Spleen (tissue), 11 donors: ENCODE data around the gene OTP. TPM values are rescaled to one million over a fixed set of nuclear protein-coding genes. Genes with fewer than 3 reads are reported as not detected.
A peak's percentile ranks its signal among the peaks of the same experiment; 100 is the strongest.

Experiments
- DNase-seq: peaks from one replicate; pipeline ENCODE4 v3.0.0-alpha.2; 2020
- H3K27ac ChIP-seq, 8 donors: fragments of 200-600 bp; sonication (generic) in 7 of 8; 1 replicate in 4 of 8; 2 replicates in 4 of 8; pipeline versions ENCODE4 v1.5.0 to v1.8.0; 2016 to 2021; ENCODE audit warnings: inconsistent platforms in 4 of 8, mild to moderate bottlenecking in 4 of 8, moderate library complexity in 1 of 8
- H3K27me3 ChIP-seq, 7 donors: fragments of 200-600 bp; sonication (generic) in 6 of 7; replicated peaks in 1 of 7; 1 replicate in 4 of 7; 2 replicates in 3 of 7; pipeline versions ENCODE4 v1.5.0 to v1.8.0; 2016 to 2021; ENCODE audit warnings: inconsistent platforms in 3 of 7, mild to moderate bottlenecking in 1 of 7
- H3K36me3 ChIP-seq, 6 donors: fragments of 200-600 bp; sonication (generic) in 5 of 6; 1 replicate in 4 of 6; 2 replicates in 2 of 6; pipeline versions ENCODE4 v1.5.0 to v1.8.0; 2016 to 2021; ENCODE audit warnings: inconsistent platforms in 2 of 6
- H3K4me1 ChIP-seq, 6 donors: fragments of 200-600 bp; sonication (generic) in 5 of 6; 1 replicate in 3 of 6; 2 replicates in 3 of 6; pipeline versions ENCODE4 v1.5.0 to v1.8.0; 2016 to 2021; ENCODE audit warnings: inconsistent platforms in 3 of 6
- H3K4me3 ChIP-seq, 8 donors: fragments of 200-600 bp; sonication (generic) in 7 of 8; 1 replicate in 4 of 8; 2 replicates in 4 of 8; pipeline versions ENCODE4 v1.5.0 to v1.8.0; 2016 to 2021; ENCODE audit warnings: inconsistent platforms in 4 of 8, mild to moderate bottlenecking in 4 of 8, moderate library complexity in 2 of 8
- H3K9me3 ChIP-seq, 8 donors: fragments of 200-600 bp; sonication (generic) in 7 of 8; 1 replicate in 4 of 8; 2 replicates in 4 of 8; pipeline versions ENCODE4 v1.5.0 to v1.8.0; 2016 to 2021; ENCODE audit warnings: inconsistent platforms in 4 of 8
- POLR2A ChIP-seq, 3 donors: fragments of 450-650 bp; IDR thresholded peaks; one replicate each; pipeline ENCODE4 v1.5.1; 2017; ENCODE audit warnings: antibody characterized with exemption in 3 of 3, mild to moderate bottlenecking in 1 of 3
- POLR2AphosphoS5 ChIP-seq, 3 donors: sonication (generic); formaldehyde crosslinking; IDR thresholded peaks; one replicate each; pipeline ENCODE4 v1.5.1; 2017; ENCODE audit warnings: antibody characterized with exemption in 3 of 3
- WGBS, 5 donors: extraction: QIAGEN DNeasy Blood & Tissue Kit in 3 of 5; methylation state at CpG; one replicate each; pipeline versions ENCODE4 v1.1.5 to v1.1.7; 2013 to 2018; 5-methylcytosine and 5-hydroxymethylcytosine counted together
- intact Hi-C: fragments of 100-400 bp; cut with DNase I; formaldehyde crosslinking; loops from one replicate; pipeline ENCODE4 v1.15.0; 2023; ENCODE audit warnings: low total_unique reads
- polyA plus RNA-seq, 3 donors: library from polyadenylated mRNA; stranded (reverse); fragments of 200-250 nt; gene quantifications; one replicate each; pipeline ENCODE4 v1.2.1, GENCODE V29; 2013
- total RNA-seq, 7 donors: library from RNA; depleted of rRNA in 3 of 7; stranded (reverse); fragments of >200 nt in 3 of 7; fragmentation: NEBNext Ultra II Directional in 4 of 7; extraction: Animal tissue kit (Norgen Biotek cat#: 25700) in 4 of 7; gene quantifications; one replicate each; pipeline versions ENCODE4 v1.1.0 to v1.2.1, GENCODE V29; 2016 to 2021
- TF ChIP-seq, protein P1 (sequence below), 11 experiments: fragments of 200-600 bp in 7 of 11; fragments of 450-650 bp in 4 of 11; sonication (generic) in 4 of 11; IDR thresholded peaks in 8 of 11; conservative IDR thresholded peaks in 3 of 11; 1 replicate in 7 of 11; 2 replicates in 4 of 11; pipeline versions ENCODE4 v1.4.0 to v1.8.0; 2016 to 2021; ENCODE audit warnings: antibody characterized with exemption in 11 of 11, inconsistent platforms in 4 of 11, mild to moderate bottlenecking in 1 of 11
- donor health status: healthy with polysubstance abuse.
- donor health status: DM: no; HTN: no; CAD: no; lungs with moderate emphysema.
- donor health status: DM: no; HTN: no; CAD: no.
- donor health status: Bipolar disorder and iron deficiency.
- donor health status: healthy.
- donor health status: DM: no; HTN: no; CAD: no.
- donor health status: DM: yes; HTN: yes; CAD: no.

OTP gene
- total and polyA plus RNA-seq, 10 donors = not detected

DNA sequence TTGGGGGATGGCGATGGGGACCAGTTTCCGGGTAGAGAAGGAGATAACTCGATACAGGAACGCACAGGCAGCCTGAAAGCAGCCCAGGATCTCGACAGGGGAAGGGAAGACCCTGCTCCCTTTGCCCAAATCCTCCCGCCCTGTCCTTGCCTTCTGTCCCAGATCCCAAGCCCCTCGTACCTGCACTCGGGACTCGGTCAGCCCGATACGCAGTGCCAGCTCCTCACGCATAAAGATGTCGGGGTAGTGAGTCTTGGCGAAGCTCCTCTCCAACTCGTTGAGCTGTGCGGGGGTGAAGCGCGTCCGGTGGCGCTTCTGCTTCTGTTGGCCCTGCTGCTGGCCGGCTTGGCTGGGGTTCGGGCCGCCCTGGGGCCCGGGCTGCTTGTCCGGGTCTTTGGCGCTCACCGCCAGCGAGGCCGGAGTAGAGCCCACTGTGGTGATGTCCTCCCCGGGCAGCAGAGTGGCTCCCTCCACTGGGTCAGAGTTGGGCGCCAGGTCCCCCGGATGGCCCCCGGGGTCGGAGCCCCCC is 1.8 kb downstream of the OTP start:
- intact Hi-C loops = no loop called here
- Histone ChIP-seq H3K36me3 (no peaks in the 10 kb centered on the region), H3K27ac (no peak overlapping the region), H3K27me3 (peaks cover 25 to 100% (median 100%) of the 10 kb centered on the region in 7 donors), H3K4me1 (peaks cover 4 to 52% (median 26%) of the 10 kb centered on the region in 6 donors), H3K4me3 (peak overlapping the region in 1 of 8 donors; percentile 11), H3K9me3 (peaks cover 0 to 50% (median 0%) of the 10 kb centered on the region in 8 donors)
- DNase-seq = no peak
- 6 to 12% (median 9%) methylated on average over 9 to 34 of the region's 34 CpGs for WGBS, 5 donors
- TF ChIP-seq, protein P1, sequence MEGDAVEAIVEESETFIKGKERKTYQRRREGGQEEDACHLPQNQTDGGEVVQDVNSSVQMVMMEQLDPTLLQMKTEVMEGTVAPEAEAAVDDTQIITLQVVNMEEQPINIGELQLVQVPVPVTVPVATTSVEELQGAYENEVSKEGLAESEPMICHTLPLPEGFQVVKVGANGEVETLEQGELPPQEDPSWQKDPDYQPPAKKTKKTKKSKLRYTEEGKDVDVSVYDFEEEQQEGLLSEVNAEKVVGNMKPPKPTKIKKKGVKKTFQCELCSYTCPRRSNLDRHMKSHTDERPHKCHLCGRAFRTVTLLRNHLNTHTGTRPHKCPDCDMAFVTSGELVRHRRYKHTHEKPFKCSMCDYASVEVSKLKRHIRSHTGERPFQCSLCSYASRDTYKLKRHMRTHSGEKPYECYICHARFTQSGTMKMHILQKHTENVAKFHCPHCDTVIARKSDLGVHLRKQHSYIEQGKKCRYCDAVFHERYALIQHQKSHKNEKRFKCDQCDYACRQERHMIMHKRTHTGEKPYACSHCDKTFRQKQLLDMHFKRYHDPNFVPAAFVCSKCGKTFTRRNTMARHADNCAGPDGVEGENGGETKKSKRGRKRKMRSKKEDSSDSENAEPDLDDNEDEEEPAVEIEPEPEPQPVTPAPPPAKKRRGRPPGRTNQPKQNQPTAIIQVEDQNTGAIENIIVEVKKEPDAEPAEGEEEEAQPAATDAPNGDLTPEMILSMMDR (IDR thresholded peaks at IDR 0.05 in 8 of 11, conservative IDR thresholded peaks at IDR 0.05 in 3 of 11) = no peak
- TF ChIP-seq POLR2AphosphoS5 (IDR thresholded peaks at IDR 0.05) = no peak
- TF ChIP-seq POLR2A (IDR thresholded peaks at IDR 0.05) = no peak

DNA sequence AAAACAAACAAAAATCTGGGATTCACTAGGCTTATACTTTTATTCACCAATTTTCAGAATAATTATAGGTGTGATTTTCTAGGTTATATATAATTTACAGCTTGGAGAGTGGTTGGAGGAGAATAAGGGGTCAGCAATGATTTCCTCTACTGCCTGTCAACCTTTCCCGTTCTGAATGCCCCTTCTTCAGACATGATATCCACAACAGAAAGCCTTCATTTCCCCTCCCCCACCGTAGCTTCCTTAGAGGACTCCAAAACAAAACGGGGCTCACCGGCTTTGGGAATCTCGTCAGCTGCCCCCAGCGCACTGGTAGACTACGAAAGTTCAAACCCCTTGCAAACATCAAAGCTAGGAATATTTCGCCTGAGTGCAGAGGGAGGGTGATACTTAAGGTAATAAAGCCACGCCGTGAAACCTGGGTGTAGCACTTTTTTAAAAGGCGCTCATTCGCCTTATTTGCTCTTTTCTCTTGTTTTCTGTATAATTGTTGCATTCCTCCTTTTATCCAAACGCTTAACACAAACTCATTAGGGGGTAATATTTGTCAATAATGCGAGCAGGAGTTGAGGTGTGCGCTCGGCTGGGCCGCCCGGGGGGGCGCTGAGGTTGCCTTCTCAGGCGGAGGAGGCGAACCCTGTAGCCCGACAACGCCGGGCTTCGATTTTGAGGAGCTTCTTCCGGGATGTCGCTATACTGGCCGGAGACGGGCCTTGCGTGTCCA is 2.4 kb downstream of the OTP start:
- H3K4me1 ChIP-seq = peaks cover 7 to 58% (median 29%) of the 10 kb centered on the region in 6 donors
- intact Hi-C loops = no loop called here

DNA sequence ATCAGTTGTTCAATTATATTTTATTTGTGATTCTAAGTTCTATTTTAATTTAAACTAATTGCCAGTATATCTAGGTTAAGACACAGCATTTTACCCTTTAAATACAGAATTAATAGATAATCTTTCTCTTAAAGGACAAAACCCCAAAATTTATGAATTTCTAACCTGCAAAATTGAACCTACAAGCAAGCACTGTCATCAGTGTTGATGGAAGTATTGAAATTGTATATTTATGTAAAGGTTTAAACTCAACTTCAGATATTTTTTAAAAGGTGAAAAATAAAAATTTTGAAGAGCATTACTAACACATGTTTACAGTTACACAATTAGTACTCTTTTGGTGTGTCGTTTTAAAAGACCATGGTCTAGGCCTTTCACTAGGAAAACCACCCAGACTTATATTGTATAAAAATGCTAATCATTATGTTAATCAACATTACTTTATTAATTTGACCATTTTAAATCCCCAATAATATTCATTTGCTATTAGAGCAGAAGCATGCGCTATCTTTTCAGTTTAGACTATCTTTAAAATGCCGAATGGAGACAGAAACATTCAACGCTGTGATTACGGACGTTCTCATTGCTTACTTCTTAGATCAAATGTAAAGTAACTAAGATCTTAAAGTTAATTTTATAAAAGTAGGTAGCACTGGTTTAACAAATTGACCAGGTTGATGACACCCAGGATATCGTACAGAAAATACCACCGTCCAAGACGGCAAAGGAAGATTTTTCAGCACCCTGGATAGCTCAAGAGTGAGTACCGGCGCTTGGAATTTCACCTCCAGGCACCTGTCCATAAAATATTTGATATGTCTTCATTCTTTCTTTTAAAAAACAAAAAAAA is 3.2 kb downstream of the OTP start:
- H3K27me3 ChIP-seq = peaks cover 20 to 100% (median 100%) of the 10 kb centered on the region in 7 donors
- intact Hi-C loops = no loop called here
- peaks cover 0 to 40% (median 0%) of the 10 kb centered on the region in 8 donors for H3K9me3 ChIP-seq
- no peak overlapping the region for H3K27ac ChIP-seq
- WGBS, 5 donors = 21 to 33% (median 23%) methylated on average over 11 of the region's 11 CpGs
- no peak for TF ChIP-seq POLR2AphosphoS5 (IDR thresholded peaks at IDR 0.05)
- TF ChIP-seq POLR2A (IDR thresholded peaks at IDR 0.05) = no peak
- TF ChIP-seq, protein P1 (IDR thresholded peaks at IDR 0.05 in 8 of 11, conservative IDR thresholded peaks at IDR 0.05 in 3 of 11) = no peak
- DNase-seq = no peak
- peaks cover 15 to 58% (median 30%) of the 10 kb centered on the region in 6 donors for H3K4me1 ChIP-seq
- H3K36me3 ChIP-seq = no peaks in the 10 kb centered on the region
- H3K4me3 ChIP-seq = no peak overlapping the region

More for the DNA sequence above, 2.4 kb downstream of the OTP start:
- TF ChIP-seq, protein P1 (IDR thresholded peaks at IDR 0.05 in 8 of 11, conservative IDR thresholded peaks at IDR 0.05 in 3 of 11) = no peak
- Histone ChIP-seq H3K27ac (no peak overlapping the region), H3K27me3 (peaks cover 25 to 100% (median 100%) of the 10 kb centered on the region in 7 donors), H3K4me3 (peak overlapping the region in 1 of 8 donors; percentile 11), H3K36me3 (no peaks in the 10 kb centered on the region), H3K9me3 (peaks cover 0 to 47% (median 0%) of the 10 kb centered on the region in 8 donors)
- WGBS, 5 donors = 9 to 20% (median 15%) methylated on average over 30 of the region's 30 CpGs
- DNase-seq = no peak
